ENCODE measurements around the gene OCLN. TPM values are rescaled to one million over a fixed set of nuclear protein-coding genes. Genes with fewer than 3 reads are reported as not detected.

OCLN gene
- total RNA-seq, 1 donor, result 0.43 TPM

GRCh38 chr5:69492923-69493395 is 369 bp downstream of the OCLN start:
- peak overlapping the region; percentile 66 for H3K4me3 ChIP-seq (ENCODE audit: low read depth, low read length)
- no peak for DNase-seq (ENCODE audit: low read depth)
- no peak for TF ChIP-seq CTCF (IDR thresholded peaks at IDR 0.05; ENCODE audit: insufficient read depth, low read depth, low read length)

GRCh38 chr5:69493396-69494133 is 975 bp downstream of the OCLN start:
- no peak for TF ChIP-seq CTCF (IDR thresholded peaks at IDR 0.05; ENCODE audit: insufficient read depth, low read depth, low read length)
- DNase-seq (ENCODE audit: low read depth), result no peak
- peak overlapping the region; percentile 66 for H3K4me3 ChIP-seq (ENCODE audit: low read depth, low read length)

- no peak for TF ChIP-seq CTCF (IDR thresholded peaks at IDR 0.05; ENCODE audit: insufficient read depth, low read depth, low read length)
- H3K4me3 ChIP-seq (ENCODE audit: low read depth, low read length), result no peak overlapping the region
- DNase-seq (ENCODE audit: low read depth), result no peak
These were observed 1.9 kb downstream of the OCLN start for GRCh38 chr5:69494452-69494851.

GRCh38 chr5:69497006-69497520 is 4.5 kb downstream of the OCLN start:
- no peak for TF ChIP-seq CTCF (IDR thresholded peaks at IDR 0.05; ENCODE audit: insufficient read depth, low read depth, low read length)
- no peak overlapping the region for H3K4me3 ChIP-seq (ENCODE audit: low read depth, low read length)
- DNase-seq (ENCODE audit: low read depth), result no peak

GRCh38 chr5:69498384-69498783 is 5.8 kb downstream of the OCLN start:
- H3K4me3 ChIP-seq (ENCODE audit: low read depth, low read length), result no peak overlapping the region
- no peak for DNase-seq (ENCODE audit: low read depth)
- TF ChIP-seq CTCF (IDR thresholded peaks at IDR 0.05; ENCODE audit: insufficient read depth, low read depth, low read length), result no peak

- TF ChIP-seq CTCF (IDR thresholded peaks at IDR 0.05; ENCODE audit: insufficient read depth, low read depth, low read length), result no peak
- H3K4me3 ChIP-seq (ENCODE audit: low read depth, low read length), result no peak overlapping the region
- DNase-seq (ENCODE audit: low read depth), result no peak
These were observed 9.8 kb downstream of the OCLN start for GRCh38 chr5:69502367-69502766.
